GM21423 (cell line): Measurements from ENCODE around the gene DNAJC11.
"Not testable (repeated sequence)": the region's sequence is repeated elsewhere in the genome, so short reads cannot be mapped to it uniquely, and the experiment has no call there.

Source experiments
- ATAC-seq: cut with Tn5 transposase; IDR thresholded peaks from one replicate; pipeline ENCODE4 v1.9.1; 2021; ENCODE audit warnings: mild to moderate bottlenecking, moderate library complexity; ENCODE audit not compliant: unreplicated experiment

Gene DNAJC11

GRCh38 chr1:6699915-6700314 is 1.7 kb downstream of the DNAJC11 start:
- not testable (repeated sequence) for ATAC-seq

- ATAC-seq, result no peak
Measured at GRCh38 chr1:6695868-6696267, 5.7 kb downstream of the DNAJC11 start.

GRCh38 chr1:6694121-6694713 is 7.4 kb downstream of the DNAJC11 start:
- no peak for ATAC-seq

- no peak for ATAC-seq
Measured at GRCh38 chr1:6692956-6693355, 8.7 kb downstream of the DNAJC11 start.

- ATAC-seq, result no peak
Measured at GRCh38 chr1:6691507-6691906, 10.1 kb downstream of the DNAJC11 start.

- no peak for ATAC-seq
Measured at GRCh38 chr1:6690186-6690585, 11.4 kb downstream of the DNAJC11 start.

GRCh38 chr1:6688757-6689156 is 12.9 kb downstream of the DNAJC11 start:
- ATAC-seq, result no peak

GRCh38 chr1:6688001-6688400 is 13.6 kb downstream of the DNAJC11 start:
- no peak for ATAC-seq

GRCh38 chr1:6686294-6686693 is 15.3 kb downstream of the DNAJC11 start:
- no peak for ATAC-seq

- ATAC-seq, result no peak
Measured at GRCh38 chr1:6685381-6685780, 16.2 kb downstream of the DNAJC11 start.

- no peak for ATAC-seq
Measured at GRCh38 chr1:6683434-6683833, 18.2 kb downstream of the DNAJC11 start.

GRCh38 chr1:6675941-6676340 is 25.7 kb downstream of the DNAJC11 start:
- no peak for ATAC-seq

GRCh38 chr1:6674771-6675170 is 26.8 kb downstream of the DNAJC11 start:
- ATAC-seq, result no peak

GRCh38 chr1:6673816-6674398 is 27.7 kb downstream of the DNAJC11 start:
- no peak for ATAC-seq

- ATAC-seq, result no peak
Measured at GRCh38 chr1:6672558-6672957, 29.1 kb downstream of the DNAJC11 start.

GRCh38 chr1:6668503-6668902 is 33.1 kb downstream of the DNAJC11 start:
- no peak for ATAC-seq

- ATAC-seq, result no peak
Measured at GRCh38 chr1:6667139-6667538, 34.5 kb downstream of the DNAJC11 start.

GRCh38 chr1:6666696-6667095 is 34.9 kb downstream of the DNAJC11 start:
- ATAC-seq, result no peak

- not testable (repeated sequence) for ATAC-seq
Measured at GRCh38 chr1:6662468-6662867, 39.1 kb downstream of the DNAJC11 start.

GRCh38 chr1:6660415-6661049 is 41.1 kb downstream of the DNAJC11 start:
- no peak for ATAC-seq

- ATAC-seq, result no peak
Measured at GRCh38 chr1:6658359-6659060, 43.1 kb downstream of the DNAJC11 start.

- no peak for ATAC-seq
Measured at GRCh38 chr1:6657138-6657537, 44.5 kb downstream of the DNAJC11 start.
